Endothelial cell of umbilical vein (primary cell): ENCODE measurements around the gene ADAM17. TPM values are rescaled to one million over a fixed set of nuclear protein-coding genes. Genes with fewer than 3 reads are reported as not detected.

Experiments used
- BruUV-seq: library from RNA; stranded (reverse); fragments of 400-500 nt; replicated peaks from 2 replicates; lab custom pipeline; 2021; lab: Mats Ljungman, UMichigan
- CTCF ChIA-PET: fragments of 300-600, 350-600 bp; sonication (Branson Sonifier 250); formaldehyde crosslinking; loops from one replicate; lab custom pipeline; 2021; ENCODE audit warnings: antibody characterized with exemption, inconsistent platforms; lab: Charles Lee
- POLR2A ChIA-PET: fragments of 300-600, 350-600 bp; sonication (Branson Sonifier 250); formaldehyde crosslinking; loops from one replicate; lab custom pipeline; 2021; ENCODE audit warnings: antibody characterized with exemption, inconsistent platforms; lab: Charles Lee
- DNase-seq: peaks from one replicate; pipeline ENCODE4 v3.0.0-alpha.2; 2011; ENCODE audit warnings: low read depth, low spot score
- FAIRE-seq: peaks from 2 replicates; lab custom pipeline; 2011; peaks lifted over from hg19 to GRCh38; lab: Jason Lieb, UNC
- H2AFZ ChIP-seq: 2 replicates; pipeline ENCODE4 v1.6.0; 2012; ENCODE audit warnings: low read depth, low read length, control low read depth, inconsistent platforms
- H3K27ac ChIP-seq: 2 replicates; pipeline ENCODE4 v1.5.1; 2011; ENCODE audit warnings: low read depth, mild to moderate bottlenecking, control low read depth, low read length, moderate library complexity; ENCODE audit not compliant: insufficient read depth
- H3K27me3 ChIP-seq, 2 experiments: 2 replicates each; pipeline versions ENCODE4 v1.6.0 to v1.6.1; 2011; ENCODE audit warnings: low read length in 2 of 2, mixed read lengths in 1 of 2; ENCODE audit not compliant: control insufficient read depth in 2 of 2, insufficient read depth in 2 of 2
- H3K36me3 ChIP-seq, 2 experiments: 2 replicates in 1 of 2; 3 replicates in 1 of 2; pipeline ENCODE4 v1.5.1; 2011; ENCODE audit warnings: low read length in 2 of 2, mild to moderate bottlenecking in 1 of 2, moderate library complexity in 1 of 2; ENCODE audit not compliant: control insufficient read depth in 2 of 2, insufficient read depth in 2 of 2; ENCODE audit errors: extremely low read depth in 1 of 2
- H3K4me1 ChIP-seq: 3 replicates; pipeline ENCODE4 v1.5.1; 2011; ENCODE audit warnings: mild to moderate bottlenecking, low read length; ENCODE audit not compliant: control insufficient read depth, insufficient read depth; ENCODE audit errors: extremely low read depth
- H3K4me2 ChIP-seq: 2 replicates; pipeline ENCODE4 v1.6.1; 2011; ENCODE audit warnings: low read length, control low read depth, mixed read lengths; ENCODE audit not compliant: insufficient read depth
- H3K4me3 ChIP-seq, 3 experiments: fragments of 200-600 bp in 1 of 3; sonication (generic), shearing (Covaris generic) in 1 of 3; replicated peaks in 1 of 3; 2 replicates each; pipeline ENCODE4 v1.5.1; 2011 to 2016; ENCODE audit warnings: control low read depth in 3 of 3, low read length in 3 of 3, mild to moderate bottlenecking in 2 of 3, inconsistent platforms in 1 of 3, low read depth in 1 of 3, moderate library complexity in 1 of 3; ENCODE audit not compliant: insufficient read depth in 1 of 3
- H3K79me2 ChIP-seq: 2 replicates; pipeline ENCODE4 v1.6.0; 2012; ENCODE audit warnings: low read length, inconsistent platforms; ENCODE audit not compliant: control insufficient read depth, insufficient read depth
- H3K9ac ChIP-seq: replicated peaks from 2 replicates; pipeline ENCODE3; 2011; ENCODE audit warnings: low read length, control low read depth; ENCODE audit not compliant: insufficient read depth; ENCODE audit errors: extremely low read depth
- H3K9me1 ChIP-seq: replicated peaks from 3 replicates; pipeline ENCODE4 v1.6.0; 2011; ENCODE audit warnings: mild to moderate bottlenecking, low read length; ENCODE audit not compliant: control insufficient read depth, insufficient read depth; ENCODE audit errors: extremely low read depth
- H3K9me3 ChIP-seq: replicated peaks from 2 replicates; pipeline ENCODE4 v1.5.1; 2012; ENCODE audit warnings: low read length, inconsistent platforms; ENCODE audit not compliant: control insufficient read depth, insufficient read depth
- H4K20me1 ChIP-seq: replicated peaks from 2 replicates; pipeline ENCODE3; 2011; ENCODE audit warnings: mild to moderate bottlenecking, low read length; ENCODE audit not compliant: control insufficient read depth, insufficient read depth; ENCODE audit errors: extremely low read depth
- CTCF ChIP-seq, 2 donors: IDR thresholded peaks; 1 replicate in 1 of 2; 2 replicates in 1 of 2; pipeline ENCODE4 v1.5.1; 2011; ENCODE audit warnings: low read length in 2 of 2, mild to moderate bottlenecking in 2 of 2, moderate library complexity in 2 of 2, control low read depth in 1 of 2, inconsistent platforms in 1 of 2, low read depth in 1 of 2; ENCODE audit not compliant: insufficient read depth in 1 of 2; ENCODE audit errors: extremely low read depth in 1 of 2
- EZH2 ChIP-seq: IDR thresholded peaks from 2 replicates; pipeline ENCODE4 v1.6.1; 2012; ENCODE audit warnings: borderline replicate concordance, low read depth, mild to moderate bottlenecking, moderate library complexity, low read length, inconsistent platforms; ENCODE audit not compliant: severe bottlenecking
- FOS ChIP-seq: IDR thresholded peaks from 2 replicates; pipeline ENCODE4 v1.6.1; 2011; ENCODE audit warnings: mild to moderate bottlenecking, low read length, moderate library complexity, borderline replicate concordance; ENCODE audit not compliant: insufficient read depth
- GATA2 ChIP-seq: IDR thresholded peaks from 2 replicates; pipeline ENCODE4 v1.7.0; 2011; ENCODE audit warnings: low read depth, mild to moderate bottlenecking, moderate library complexity, mixed read lengths, low read length; ENCODE audit not compliant: insufficient read length, insufficient read depth
- JUN ChIP-seq: IDR thresholded peaks from 2 replicates; pipeline ENCODE4 v1.6.1; 2011; ENCODE audit warnings: borderline replicate concordance, low read depth; ENCODE audit not compliant: insufficient read length, insufficient read depth
- MYC ChIP-seq: IDR thresholded peaks from one replicate; pipeline ENCODE4 v1.6.1; 2011; ENCODE audit warnings: mild to moderate bottlenecking, low read depth, low read length
- POLR2A ChIP-seq: IDR thresholded peaks from 2 replicates; pipeline ENCODE4 v1.6.1; 2012; ENCODE audit warnings: low read depth, mild to moderate bottlenecking, control low read depth, low read length
- POLR2AphosphoS5 ChIP-seq: IDR thresholded peaks from 2 replicates; pipeline ENCODE4 v1.6.1; 2012; ENCODE audit warnings: low read depth, mild to moderate bottlenecking, control low read depth, low read length, moderate library complexity; ENCODE audit not compliant: insufficient read depth
- dilution Hi-C: fragments of 300-500 bp; cut with MboI; formaldehyde crosslinking; loops from one replicate; pipeline ENCODE4 v1.15.0; 2019; ENCODE audit warnings: low sequenced_read_pairs; ENCODE audit not compliant: extremely low pct_ligation_motif_present
- intact Hi-C: fragments of 100-400 bp; cut with micrococcal nuclease; formaldehyde crosslinking; loops from one replicate; pipeline ENCODE4 v1.10.0; 2022
- polyA plus RNA-seq, 4 experiments: library from polyadenylated mRNA; depleted of rRNA in 3 of 4; stranded (reverse) in 3 of 4; unstranded in 1 of 4; fragments of >200 nt; gene quantifications; 2 replicates each; pipeline versions ENCODE4 v1.2.1 to v1.2.3, GENCODE V29; 2011 to 2012; ENCODE audit warnings: missing spikeins in 1 of 4
- total RNA-seq: library from RNA; stranded (reverse); gene quantifications from 2 replicates; pipeline ENCODE4 v1.2.3, GENCODE V29; 2021
- TF ChIP-seq, protein P1 (sequence below): IDR thresholded peaks from 2 replicates; pipeline ENCODE4 v1.6.1; 2011; ENCODE audit not compliant: insufficient read depth, insufficient read length

The ADAM17 gene
- total and polyA plus RNA-seq, 2 donors (not counting 3 experiments of a cell fraction or from before 2014, with no cell fraction given), result 10.6 to 57.1 TPM

- no peak overlapping the region for H3K4me2 ChIP-seq
- no peak overlapping the region for H3K27ac ChIP-seq
- FAIRE-seq (no peak), DNase-seq (no peak)
- TF ChIP-seq GATA2 (no peak), CTCF (IDR thresholded peaks at IDR 0.05; ENCODE audit: extremely low read depth in 1 of 2, insufficient read depth in 1 of 2, low read depth in 1 of 2, low read length in 2 of 2) (no peak), EZH2 (no peak), POLR2AphosphoS5 (no peak), POLR2A (no peak), FOS (no peak), JUN (no peak), MYC (no peak)
- TF ChIP-seq, protein P1, sequence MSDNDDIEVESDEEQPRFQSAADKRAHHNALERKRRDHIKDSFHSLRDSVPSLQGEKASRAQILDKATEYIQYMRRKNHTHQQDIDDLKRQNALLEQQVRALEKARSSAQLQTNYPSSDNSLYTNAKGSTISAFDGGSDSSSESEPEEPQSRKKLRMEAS, result no peak
- H2AFZ ChIP-seq, result no peak overlapping the region
- intact Hi-C loops, result no loop called here
- no peaks in the 10 kb centered on the region for H3K27me3 ChIP-seq
- POLR2A ChIA-PET, result no interaction called here
- dilution Hi-C loops, result no loop called here
- H4K20me1 ChIP-seq, result no peaks in the 10 kb centered on the region
- H3K79me2 ChIP-seq, result no peaks in the 10 kb centered on the region
- no peaks in the 10 kb centered on the region for H3K4me1 ChIP-seq
- no peak overlapping the region for H3K9ac ChIP-seq
- no peaks in the 10 kb centered on the region for H3K9me3 ChIP-seq
- no TSS peak for BruUV-seq
- peaks cover 0 to 7% of the 10 kb centered on the region in 2 experiments for H3K36me3 ChIP-seq
- CTCF ChIA-PET, result interaction anchor here (1.2 kb wide), 1 partner anchor 15 kb away, joined by 3 read pairs; no protein-coding TSS in a partner anchor
- H3K9me1 ChIP-seq, result no peaks in the 10 kb centered on the region
- H3K4me3 ChIP-seq, result no peak overlapping the region
Measured at GRCh38 chr2:9462886-9463697, 92.5 kb downstream of the ADAM17 start.
